Measurements from ENCODE around the gene MST1R. TPM values are rescaled to one million over a fixed set of nuclear protein-coding genes. Genes with fewer than 3 reads are reported as not detected.
"Not testable (repeated sequence)": the region's sequence is repeated elsewhere in the genome, so short reads cannot be mapped to it uniquely, and the experiment has no call there.

Gene MST1R
- total and polyA plus RNA-seq, 4 experiments from 2014 or later: 0.38 to 1.3 (median 1.3) TPM; not detected in 1

DNA sequence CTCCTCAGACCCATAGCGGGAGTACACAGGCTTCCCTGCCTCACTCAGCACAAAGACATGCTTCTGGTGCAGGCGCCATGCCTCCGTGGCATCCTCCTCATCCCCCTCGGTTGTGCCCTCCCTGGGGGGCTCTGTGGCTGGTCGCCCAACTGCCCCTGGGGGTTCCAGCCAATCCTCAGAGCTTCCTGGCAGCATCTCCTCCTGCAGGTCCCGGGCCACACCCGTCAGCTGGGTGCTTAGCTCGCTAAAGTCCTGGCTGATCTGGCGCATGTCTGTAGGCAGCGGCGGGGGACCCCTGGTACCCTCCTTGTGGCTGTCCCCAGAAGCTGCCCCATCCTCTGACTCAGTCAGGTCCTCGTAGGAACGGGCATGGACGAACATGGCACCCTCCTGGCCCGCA lies 7.9 kb upstream of the MST1R start:
- Mint-ChIP-seq H3K36me3 (peaks cover 27 to 39% of the 10 kb centered on the region in 2 donors), H3K4me1 (peaks cover 5 to 12% (median 8%) of the 10 kb centered on the region in 4 donors), H3K27me3 (no peaks in the 10 kb centered on the region), H3K4me3 (no peak overlapping the region), H3K27ac (no peak overlapping the region), H3K9me3 (no peaks in the 10 kb centered on the region)
- intact Hi-C loops (cut with micrococcal nuclease): no loop called here
- ChIA-PET POLR2A (ENCODE audit: partially characterized antibody) (no interaction called here), CTCF (ENCODE audit: partially characterized antibody) (no interaction called here)
- H3K4me1 ChIP-seq (ENCODE audit: insufficient read depth, low read length): peaks cover 3% of the 10 kb centered on the region
- H3K4me3 ChIP-seq (ENCODE audit: low read length in 2 of 2): no peak overlapping the region
- H3K9me3 ChIP-seq (ENCODE audit: control insufficient read depth in 1 of 2, low read length in 2 of 2): no peaks in the 10 kb centered on the region
- H3K27ac ChIP-seq (ENCODE audit: low read depth, low read length): no peak overlapping the region
- no peak for DNase-seq
- H3K27me3 ChIP-seq (ENCODE audit: insufficient read depth, low read length): no peaks in the 10 kb centered on the region
- H3K36me3 ChIP-seq (ENCODE audit: insufficient read depth, low read length): peaks cover 17% of the 10 kb centered on the region

DNA sequence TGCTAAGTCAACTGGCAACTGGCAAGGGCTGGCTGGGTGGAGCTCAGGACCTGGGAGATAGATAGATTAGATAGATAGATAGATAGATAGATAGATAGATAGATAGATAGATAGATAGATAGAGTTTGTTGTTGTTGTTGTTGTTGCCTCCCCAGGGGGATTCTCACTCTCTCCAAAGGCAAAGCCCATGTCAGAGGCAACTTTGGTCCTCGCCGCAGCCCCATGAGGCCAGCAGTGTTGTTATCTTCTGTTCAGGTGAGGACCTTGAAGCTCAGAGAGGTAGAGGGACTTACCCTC lies 7.4 kb upstream of the MST1R start:
- Histone ChIP-seq H3K27me3 (ENCODE audit: insufficient read depth, low read length) (no peaks in the 10 kb centered on the region), H3K4me3 (ENCODE audit: low read length in 2 of 2) (no peak overlapping the region), H3K27ac (ENCODE audit: low read depth, low read length) (no peak overlapping the region), H3K36me3 (ENCODE audit: insufficient read depth, low read length) (peaks cover 17% of the 10 kb centered on the region), H3K9me3 (ENCODE audit: control insufficient read depth in 1 of 2, low read length in 2 of 2) (no peaks in the 10 kb centered on the region), H3K4me1 (ENCODE audit: insufficient read depth, low read length) (peaks cover 9% of the 10 kb centered on the region)
- Mint-ChIP-seq H3K9me3 (no peaks in the 10 kb centered on the region), H3K36me3 (peaks cover 27 to 35% of the 10 kb centered on the region in 2 donors), H3K4me1 (peaks cover 8 to 13% (median 11%) of the 10 kb centered on the region in 4 donors), H3K27me3 (no peaks in the 10 kb centered on the region), H3K4me3 (no peak overlapping the region), H3K27ac (peak overlapping the region in 1 of 7 donors; percentile 30)
- CTCF ChIA-PET (ENCODE audit: partially characterized antibody): no interaction called here
- no peak for DNase-seq
- intact Hi-C loops (cut with micrococcal nuclease): no loop called here
- POLR2A ChIA-PET (ENCODE audit: partially characterized antibody): no interaction called here

DNA sequence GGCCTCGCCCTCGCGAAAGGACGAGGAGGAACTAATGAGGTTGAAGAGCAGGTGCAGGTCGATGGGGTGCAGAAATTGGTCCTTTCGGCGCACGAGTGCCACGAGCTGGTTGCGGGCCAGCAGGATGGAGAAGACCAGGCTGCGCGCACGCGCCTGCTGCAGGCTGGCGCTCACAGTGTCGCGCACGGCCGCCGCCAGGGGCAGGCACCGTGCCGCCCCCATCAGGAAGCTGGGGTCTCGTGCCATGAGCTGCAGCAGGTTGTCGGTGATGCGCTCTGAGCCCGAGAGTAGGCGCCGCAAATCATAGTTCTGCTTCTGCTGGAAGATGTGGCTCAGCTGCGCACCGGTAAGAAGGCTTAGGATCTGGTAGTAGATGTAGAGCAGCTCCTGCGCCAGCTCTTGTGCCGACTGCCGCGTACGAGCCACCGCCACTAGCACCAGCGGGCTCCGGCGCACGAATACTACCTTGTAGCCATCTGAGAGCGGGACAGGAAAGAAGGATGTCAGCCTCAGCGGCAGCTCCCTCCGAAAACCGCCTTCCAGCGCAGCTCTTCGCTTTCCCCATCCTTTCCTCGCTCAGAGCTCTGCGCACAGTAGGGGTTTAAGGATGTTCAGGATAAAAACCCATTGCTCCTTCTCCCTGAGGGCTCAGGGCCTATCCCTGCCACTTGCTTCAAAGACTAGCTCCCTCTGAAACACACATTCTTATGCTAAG lies 6.9 kb upstream of the MST1R start:
- Mint-ChIP-seq H3K9me3 (no peaks in the 10 kb centered on the region), H3K27me3 (no peaks in the 10 kb centered on the region), H3K36me3 (peaks cover 27 to 34% of the 10 kb centered on the region in 2 donors), H3K4me1 (peaks cover 13 to 18% (median 16%) of the 10 kb centered on the region in 4 donors), H3K27ac (peak overlapping the region in 1 of 7 donors; percentile 30), H3K4me3 (no peak overlapping the region)
- Histone ChIP-seq H3K27me3 (ENCODE audit: insufficient read depth, low read length) (no peaks in the 10 kb centered on the region), H3K27ac (ENCODE audit: low read depth, low read length) (no peak overlapping the region), H3K4me3 (ENCODE audit: low read length in 2 of 2) (no peak overlapping the region), H3K4me1 (ENCODE audit: insufficient read depth, low read length) (peaks cover 14% of the 10 kb centered on the region), H3K36me3 (ENCODE audit: insufficient read depth, low read length) (peaks cover 17% of the 10 kb centered on the region), H3K9me3 (ENCODE audit: control insufficient read depth in 1 of 2, low read length in 2 of 2) (no peaks in the 10 kb centered on the region)
- intact Hi-C loops (cut with micrococcal nuclease): no loop called here
- no peak for DNase-seq
- ChIA-PET POLR2A (ENCODE audit: partially characterized antibody) (no interaction called here), CTCF (ENCODE audit: partially characterized antibody) (no interaction called here)

DNA sequence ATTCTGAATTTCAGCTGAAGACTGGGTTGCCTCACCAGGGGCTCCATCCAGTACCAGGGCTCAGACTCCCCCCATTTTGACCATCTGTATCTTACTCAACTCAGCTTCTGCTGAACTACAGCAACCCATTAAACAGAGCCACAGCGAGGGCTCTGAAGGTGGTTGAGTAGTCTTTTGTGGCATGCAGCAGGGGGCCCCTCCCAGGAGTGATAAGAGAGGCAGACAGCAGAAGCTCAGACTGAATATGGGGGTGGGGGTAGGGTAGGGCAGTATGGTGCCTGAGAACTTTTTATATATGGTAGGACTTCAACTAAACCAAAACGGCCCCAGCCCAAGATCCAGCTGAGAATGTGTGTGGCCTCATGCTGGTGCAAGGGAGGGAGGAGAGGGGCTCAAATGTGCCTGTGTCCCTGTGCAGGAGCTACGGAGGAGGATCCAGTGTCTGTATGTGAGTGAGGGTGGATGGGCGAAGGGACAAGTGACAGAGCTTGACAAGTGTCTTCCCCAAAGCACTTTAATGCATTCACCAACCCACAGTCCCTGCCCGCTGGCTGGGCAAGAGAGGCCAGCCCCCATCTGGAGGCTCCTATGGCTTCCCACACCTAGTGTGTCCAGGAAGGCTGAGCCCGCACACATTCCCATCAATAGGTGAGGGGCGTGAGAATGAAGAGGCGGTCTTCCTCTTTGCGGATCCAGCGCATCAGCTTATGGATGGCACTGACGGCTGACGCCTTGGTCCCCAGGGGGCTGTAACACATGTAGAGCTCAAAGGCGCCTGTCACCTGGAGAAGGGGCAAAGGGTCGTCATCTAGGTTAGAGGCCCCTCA lies 4.9 kb upstream of the MST1R start:
- intact Hi-C loops (cut with micrococcal nuclease): loop anchor here (5.0 kb wide), 1 partner anchor 71 kb away; no protein-coding TSS in a partner anchor
- ChIA-PET POLR2A (ENCODE audit: partially characterized antibody) (interaction anchor here (1.1 to 1.2 kb wide), 2 partner anchors 21 to 105 kb away, joined by 3 to 5 read pairs; partner anchors contain the start of genes INKA1 and MON1A), CTCF (ENCODE audit: partially characterized antibody) (interaction anchor here (1.2 kb wide), 1 partner anchor 9 kb away, joined by 4 read pairs; no protein-coding TSS in a partner anchor)
- no peak for DNase-seq
- no peaks in the 10 kb centered on the region for H3K27me3 ChIP-seq (ENCODE audit: insufficient read depth, low read length)
- H3K4me1 ChIP-seq (ENCODE audit: insufficient read depth, low read length): peaks cover 32% of the 10 kb centered on the region
- H3K4me1 Mint-ChIP-seq: peaks cover 16 to 34% (median 24%) of the 10 kb centered on the region in 4 donors
- peaks cover 17% of the 10 kb centered on the region for H3K36me3 ChIP-seq (ENCODE audit: insufficient read depth, low read length)
- peaks cover 27 to 34% of the 10 kb centered on the region in 2 donors for H3K36me3 Mint-ChIP-seq
- H3K27me3 Mint-ChIP-seq: no peaks in the 10 kb centered on the region
- H3K4me3 Mint-ChIP-seq: no peak overlapping the region
- no peaks in the 10 kb centered on the region for H3K9me3 Mint-ChIP-seq
- no peaks in the 10 kb centered on the region for H3K9me3 ChIP-seq (ENCODE audit: control insufficient read depth in 1 of 2, low read length in 2 of 2)
- no peak overlapping the region for H3K27ac ChIP-seq (ENCODE audit: low read depth, low read length)
- no peak overlapping the region for H3K27ac Mint-ChIP-seq
- H3K4me3 ChIP-seq (ENCODE audit: low read length in 2 of 2): no peak overlapping the region

DNA sequence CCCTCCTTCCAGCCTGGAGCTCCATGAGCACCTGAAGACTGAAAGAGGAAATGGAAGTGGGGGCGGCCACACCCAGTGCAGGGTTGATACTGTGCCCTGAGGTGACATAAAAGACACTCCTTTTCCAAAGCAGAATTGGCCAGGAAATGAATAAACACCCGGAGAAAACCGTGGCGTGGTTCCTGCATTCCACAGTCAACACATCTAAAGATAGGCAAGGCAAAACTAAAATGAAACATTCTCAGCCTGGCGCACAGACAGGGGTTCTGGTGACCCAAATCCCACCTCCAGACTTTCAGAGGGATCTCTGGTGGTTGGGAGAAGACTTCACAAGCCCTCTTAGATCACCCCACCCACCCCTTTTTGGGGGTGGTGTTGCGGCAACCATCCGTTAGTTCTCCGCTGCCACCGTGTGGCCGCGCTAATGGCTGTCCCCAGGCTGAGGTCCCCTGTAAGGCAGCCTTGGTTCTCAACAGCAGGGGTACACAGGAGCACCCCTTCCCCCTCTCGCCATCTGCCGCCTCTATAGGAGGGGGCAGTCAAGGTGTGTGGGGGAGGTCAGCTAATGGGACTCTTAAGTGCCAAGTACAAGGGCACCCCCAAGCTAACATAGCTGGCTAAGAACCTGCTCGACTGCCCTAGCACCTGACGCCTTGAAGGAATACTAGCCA lies 2.5 kb upstream of the MST1R start:
- Histone ChIP-seq H3K4me1 (ENCODE audit: insufficient read depth, low read length) (peaks cover 35% of the 10 kb centered on the region), H3K27me3 (ENCODE audit: insufficient read depth, low read length) (no peaks in the 10 kb centered on the region), H3K9me3 (ENCODE audit: control insufficient read depth in 1 of 2, low read length in 2 of 2) (no peaks in the 10 kb centered on the region), H3K4me3 (ENCODE audit: low read length in 2 of 2) (peak overlapping the region in 1 of 2 donors; percentile 4), H3K36me3 (ENCODE audit: insufficient read depth, low read length) (peaks cover 12% of the 10 kb centered on the region), H3K27ac (ENCODE audit: low read depth, low read length) (peak overlapping the region; percentile 40)
- no peaks in the 10 kb centered on the region for H3K9me3 Mint-ChIP-seq
- intact Hi-C loops (cut with micrococcal nuclease): loop anchor here (1.0 to 5.0 kb wide), 4 partner anchors 33 to 104 kb away; partner anchors contain the start of gene CAMKV
- no peaks in the 10 kb centered on the region for H3K27me3 Mint-ChIP-seq
- H3K36me3 Mint-ChIP-seq: peaks cover 11 to 17% of the 10 kb centered on the region in 2 donors
- peak overlapping the region; percentile 48 to 82 (median 62) for H3K4me3 Mint-ChIP-seq
- ChIA-PET POLR2A (ENCODE audit: partially characterized antibody) (interaction anchor here (1.5 kb wide), 1 partner anchor 34 kb away, joined by 5 read pairs; the partner anchor contains the start of gene RBM6), CTCF (ENCODE audit: partially characterized antibody) (interaction anchor here (0.7 to 2.7 kb wide), 9 partner anchors 10 to 366 kb away, joined by 3 to 19 read pairs (median 4); partner anchors contain the start of genes INKA1 and TRAIP)
- peak; percentile 39 to 64 (median 41) for DNase-seq
- H3K27ac Mint-ChIP-seq: peak overlapping the region; percentile 77 to 92 (median 87)
- H3K4me1 Mint-ChIP-seq: peaks cover 15 to 36% (median 25%) of the 10 kb centered on the region in 4 donors

DNA sequence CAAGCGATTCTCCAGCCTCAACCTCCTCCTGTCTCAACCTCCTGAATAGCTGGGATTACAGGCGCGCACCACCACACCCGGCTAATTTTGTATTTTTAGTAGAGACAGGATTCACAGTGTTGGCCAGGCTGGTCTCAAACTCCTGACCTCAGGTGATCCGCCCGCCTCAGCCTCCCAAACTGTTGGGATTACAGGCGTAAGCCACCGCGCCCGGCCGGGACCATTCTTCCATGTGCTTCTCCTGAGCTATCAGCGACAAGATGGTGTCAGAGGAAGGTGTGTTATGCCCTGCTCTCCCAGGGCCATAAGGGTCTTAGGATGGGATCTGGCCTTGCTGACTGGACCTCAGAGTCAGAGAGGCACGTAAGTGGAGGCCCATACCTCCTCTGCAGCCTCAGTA lies 775 bp upstream of the MST1R start:
- H3K36me3 Mint-ChIP-seq; H3K27me3 ChIP-seq (ENCODE audit: insufficient read depth, low read length); DNase-seq; intact Hi-C loops (cut with micrococcal nuclease); POLR2A ChIA-PET (ENCODE audit: partially characterized antibody); H3K9me3 ChIP-seq (ENCODE audit: control insufficient read depth in 1 of 2, low read length in 2 of 2); CTCF ChIA-PET (ENCODE audit: partially characterized antibody); H3K4me3 ChIP-seq (ENCODE audit: low read length in 2 of 2); H3K27me3 Mint-ChIP-seq; H3K36me3 ChIP-seq (ENCODE audit: insufficient read depth, low read length); H3K9me3 Mint-ChIP-seq: not testable (repeated sequence)
- Mint-ChIP-seq H3K4me1 (peaks cover 15 to 36% (median 25%) of the 10 kb centered on the region in 4 donors), H3K27ac (peak overlapping the region in 2 of 7 donors; percentile 94), H3K4me3 (peak overlapping the region in 6 of 8 donors; percentile 31 to 86 (median 80))
- H3K4me1 ChIP-seq (ENCODE audit: insufficient read depth, low read length): peaks cover 35% of the 10 kb centered on the region
- H3K27ac ChIP-seq (ENCODE audit: low read depth, low read length): peak overlapping the region; percentile 23

Measured in CD4-positive, alpha-beta memory T cell (primary cell).